Endothelial cell of umbilical vein (primary cell): ENCODE measurements around the gene DCLK2. TPM values are rescaled to one million over a fixed set of nuclear protein-coding genes. Genes with fewer than 3 reads are reported as not detected.
A peak's percentile ranks its signal among the peaks of the same experiment; 100 is the strongest.

Source experiments
- BruUV-seq: library from RNA; stranded (reverse); fragments of 400-500 nt; replicated peaks from 2 replicates; lab custom pipeline; 2021; lab: Mats Ljungman, UMichigan
- CTCF ChIA-PET: fragments of 300-600, 350-600 bp; sonication (Branson Sonifier 250); formaldehyde crosslinking; loops from one replicate; lab custom pipeline; 2021; ENCODE audit warnings: antibody characterized with exemption, inconsistent platforms; lab: Charles Lee
- POLR2A ChIA-PET: fragments of 300-600, 350-600 bp; sonication (Branson Sonifier 250); formaldehyde crosslinking; loops from one replicate; lab custom pipeline; 2021; ENCODE audit warnings: antibody characterized with exemption, inconsistent platforms; lab: Charles Lee
- DNase-seq: peaks from one replicate; pipeline ENCODE4 v3.0.0-alpha.2; 2011; ENCODE audit warnings: low read depth, low spot score
- FAIRE-seq: peaks from 2 replicates; lab custom pipeline; 2011; peaks lifted over from hg19 to GRCh38; lab: Jason Lieb, UNC
- H2AFZ ChIP-seq: 2 replicates; pipeline ENCODE4 v1.6.0; 2012; ENCODE audit warnings: low read depth, low read length, control low read depth, inconsistent platforms
- H3K27ac ChIP-seq: 2 replicates; pipeline ENCODE4 v1.5.1; 2011; ENCODE audit warnings: low read depth, mild to moderate bottlenecking, control low read depth, low read length, moderate library complexity; ENCODE audit not compliant: insufficient read depth
- H3K27me3 ChIP-seq, 2 experiments: 2 replicates each; pipeline versions ENCODE4 v1.6.0 to v1.6.1; 2011; ENCODE audit warnings: low read length in 2 of 2, mixed read lengths in 1 of 2; ENCODE audit not compliant: control insufficient read depth in 2 of 2, insufficient read depth in 2 of 2
- H3K36me3 ChIP-seq, 2 experiments: 2 replicates in 1 of 2; 3 replicates in 1 of 2; pipeline ENCODE4 v1.5.1; 2011; ENCODE audit warnings: low read length in 2 of 2, mild to moderate bottlenecking in 1 of 2, moderate library complexity in 1 of 2; ENCODE audit not compliant: control insufficient read depth in 2 of 2, insufficient read depth in 2 of 2; ENCODE audit errors: extremely low read depth in 1 of 2
- H3K4me1 ChIP-seq: 3 replicates; pipeline ENCODE4 v1.5.1; 2011; ENCODE audit warnings: mild to moderate bottlenecking, low read length; ENCODE audit not compliant: control insufficient read depth, insufficient read depth; ENCODE audit errors: extremely low read depth
- H3K4me2 ChIP-seq: 2 replicates; pipeline ENCODE4 v1.6.1; 2011; ENCODE audit warnings: low read length, control low read depth, mixed read lengths; ENCODE audit not compliant: insufficient read depth
- H3K4me3 ChIP-seq, 3 experiments: fragments of 200-600 bp in 1 of 3; sonication (generic), shearing (Covaris generic) in 1 of 3; replicated peaks in 1 of 3; 2 replicates each; pipeline ENCODE4 v1.5.1; 2011 to 2016; ENCODE audit warnings: control low read depth in 3 of 3, low read length in 3 of 3, mild to moderate bottlenecking in 2 of 3, inconsistent platforms in 1 of 3, low read depth in 1 of 3, moderate library complexity in 1 of 3; ENCODE audit not compliant: insufficient read depth in 1 of 3
- H3K79me2 ChIP-seq: 2 replicates; pipeline ENCODE4 v1.6.0; 2012; ENCODE audit warnings: low read length, inconsistent platforms; ENCODE audit not compliant: control insufficient read depth, insufficient read depth
- H3K9ac ChIP-seq: replicated peaks from 2 replicates; pipeline ENCODE3; 2011; ENCODE audit warnings: low read length, control low read depth; ENCODE audit not compliant: insufficient read depth; ENCODE audit errors: extremely low read depth
- H3K9me1 ChIP-seq: replicated peaks from 3 replicates; pipeline ENCODE4 v1.6.0; 2011; ENCODE audit warnings: mild to moderate bottlenecking, low read length; ENCODE audit not compliant: control insufficient read depth, insufficient read depth; ENCODE audit errors: extremely low read depth
- H3K9me3 ChIP-seq: replicated peaks from 2 replicates; pipeline ENCODE4 v1.5.1; 2012; ENCODE audit warnings: low read length, inconsistent platforms; ENCODE audit not compliant: control insufficient read depth, insufficient read depth
- H4K20me1 ChIP-seq: replicated peaks from 2 replicates; pipeline ENCODE3; 2011; ENCODE audit warnings: mild to moderate bottlenecking, low read length; ENCODE audit not compliant: control insufficient read depth, insufficient read depth; ENCODE audit errors: extremely low read depth
- CTCF ChIP-seq, 2 donors: IDR thresholded peaks; 1 replicate in 1 of 2; 2 replicates in 1 of 2; pipeline ENCODE4 v1.5.1; 2011; ENCODE audit warnings: low read length in 2 of 2, mild to moderate bottlenecking in 2 of 2, moderate library complexity in 2 of 2, control low read depth in 1 of 2, inconsistent platforms in 1 of 2, low read depth in 1 of 2; ENCODE audit not compliant: insufficient read depth in 1 of 2; ENCODE audit errors: extremely low read depth in 1 of 2
- EZH2 ChIP-seq: IDR thresholded peaks from 2 replicates; pipeline ENCODE4 v1.6.1; 2012; ENCODE audit warnings: borderline replicate concordance, low read depth, mild to moderate bottlenecking, moderate library complexity, low read length, inconsistent platforms; ENCODE audit not compliant: severe bottlenecking
- FOS ChIP-seq: IDR thresholded peaks from 2 replicates; pipeline ENCODE4 v1.6.1; 2011; ENCODE audit warnings: mild to moderate bottlenecking, low read length, moderate library complexity, borderline replicate concordance; ENCODE audit not compliant: insufficient read depth
- GATA2 ChIP-seq: IDR thresholded peaks from 2 replicates; pipeline ENCODE4 v1.7.0; 2011; ENCODE audit warnings: low read depth, mild to moderate bottlenecking, moderate library complexity, mixed read lengths, low read length; ENCODE audit not compliant: insufficient read length, insufficient read depth
- JUN ChIP-seq: IDR thresholded peaks from 2 replicates; pipeline ENCODE4 v1.6.1; 2011; ENCODE audit warnings: borderline replicate concordance, low read depth; ENCODE audit not compliant: insufficient read length, insufficient read depth
- MAX ChIP-seq: IDR thresholded peaks from 2 replicates; pipeline ENCODE4 v1.6.1; 2011; ENCODE audit not compliant: insufficient read depth, insufficient read length
- MYC ChIP-seq: IDR thresholded peaks from one replicate; pipeline ENCODE4 v1.6.1; 2011; ENCODE audit warnings: mild to moderate bottlenecking, low read depth, low read length
- POLR2A ChIP-seq: IDR thresholded peaks from 2 replicates; pipeline ENCODE4 v1.6.1; 2012; ENCODE audit warnings: low read depth, mild to moderate bottlenecking, control low read depth, low read length
- POLR2AphosphoS5 ChIP-seq: IDR thresholded peaks from 2 replicates; pipeline ENCODE4 v1.6.1; 2012; ENCODE audit warnings: low read depth, mild to moderate bottlenecking, control low read depth, low read length, moderate library complexity; ENCODE audit not compliant: insufficient read depth
- dilution Hi-C: fragments of 300-500 bp; cut with MboI; formaldehyde crosslinking; loops from one replicate; pipeline ENCODE4 v1.15.0; 2019; ENCODE audit warnings: low sequenced_read_pairs; ENCODE audit not compliant: extremely low pct_ligation_motif_present
- intact Hi-C: fragments of 100-400 bp; cut with micrococcal nuclease; formaldehyde crosslinking; loops from one replicate; pipeline ENCODE4 v1.10.0; 2022
- polyA plus RNA-seq, 4 experiments: library from polyadenylated mRNA; depleted of rRNA in 3 of 4; stranded (reverse) in 3 of 4; unstranded in 1 of 4; fragments of >200 nt; gene quantifications; 2 replicates each; pipeline versions ENCODE4 v1.2.1 to v1.2.3, GENCODE V29; 2011 to 2012; ENCODE audit warnings: missing spikeins in 1 of 4
- total RNA-seq: library from RNA; stranded (reverse); gene quantifications from 2 replicates; pipeline ENCODE4 v1.2.3, GENCODE V29; 2021

DCLK2 gene
- total and polyA plus RNA-seq, 2 donors (not counting 3 experiments of a cell fraction or from before 2014, with no cell fraction given) = 1.7 to 4.7 TPM

- no peaks in the 10 kb centered on the region for H3K27me3 ChIP-seq
- no peak overlapping the region for H3K4me2 ChIP-seq
- no peaks in the 10 kb centered on the region for H3K4me1 ChIP-seq
- ChIA-PET CTCF (interaction anchor here (0.7 to 1.7 kb wide), 8 partner anchors 15 to 140 kb away, joined by 3 to 20 read pairs (median 4); no protein-coding TSS in a partner anchor), POLR2A (no interaction called here)
- H4K20me1 ChIP-seq = no peaks in the 10 kb centered on the region
- DNase-seq = peak; percentile 37
- no peak overlapping the region for H3K9ac ChIP-seq
- BruUV-seq = no TSS peak
- no peaks in the 10 kb centered on the region for H3K36me3 ChIP-seq
- H3K4me3 ChIP-seq = no peak overlapping the region
- TF ChIP-seq CTCF (IDR thresholded peaks at IDR 0.05; ENCODE audit: extremely low read depth in 1 of 2, insufficient read depth in 1 of 2, low read depth in 1 of 2, low read length in 2 of 2) (no peak), GATA2 (no peak), MAX (no peak), MYC (no peak), POLR2AphosphoS5 (no peak), POLR2A (no peak), JUN (no peak), EZH2 (no peak), FOS (no peak)
- no peak overlapping the region for H2AFZ ChIP-seq
- H3K9me3 ChIP-seq = no peaks in the 10 kb centered on the region
- H3K27ac ChIP-seq = no peak overlapping the region
- dilution Hi-C loops (no loop called here), intact Hi-C loops (loop anchor here (1.0 kb wide), 1 partner anchor 105 kb away; no protein-coding TSS in a partner anchor)
- no peaks in the 10 kb centered on the region for H3K79me2 ChIP-seq
- no peaks in the 10 kb centered on the region for H3K9me1 ChIP-seq
- no peak for FAIRE-seq
These were observed 26.3 kb downstream of the DCLK2 start for GRCh38 chr4:150104404-150105027.
